GM23338 (cell line): ENCODE data around the gene SKP2. TPM values are rescaled to one million over a fixed set of nuclear protein-coding genes. Genes with fewer than 3 reads are reported as not detected.

Experiments used
- EZH2 ChIP-seq: fragments of 200-600 bp; sonication (generic); IDR thresholded peaks from one replicate; pipeline ENCODE4 v1.8.0; 2017; ENCODE audit warnings: antibody characterized with exemption, mild to moderate bottlenecking, low read depth; ENCODE audit not compliant: unreplicated experiment
- EZH2phosphoT487 ChIP-seq: fragments of 200-600 bp; sonication (generic); IDR thresholded peaks from one replicate; pipeline ENCODE4 v1.8.1; 2018; ENCODE audit warnings: antibody characterized with exemption; ENCODE audit not compliant: unreplicated experiment
- NANOG ChIP-seq: IDR thresholded peaks from 2 replicates; pipeline ENCODE4 v1.6.1; 2016; ENCODE audit warnings: antibody characterized with exemption, borderline replicate concordance
- STAT1 ChIP-seq: IDR thresholded peaks from one replicate; pipeline ENCODE4 v1.6.1; 2016; ENCODE audit warnings: antibody characterized with exemption; ENCODE audit not compliant: unreplicated experiment
- ZNF114 ChIP-seq: fragments of 250-450 bp; sonication (Bioruptor Pico); IDR thresholded peaks from 2 replicates; pipeline ENCODE4 v1.5.0; 2020; ENCODE audit warnings: mild to moderate bottlenecking, moderate library complexity
- ZNF331 ChIP-seq: fragments of 250-450 bp; sonication (Bioruptor Pico); IDR thresholded peaks from 2 replicates; pipeline ENCODE4 v1.5.0; 2020; ENCODE audit warnings: low read depth, mild to moderate bottlenecking, moderate library complexity
- polyA plus RNA-seq: library from polyadenylated mRNA; unstranded; fragments of >200 nt; fragmentation: Nextera tagmentation; extraction: Ambion mirVana; gene quantifications from 2 replicates; pipeline ENCODE4 v1.2.1, GENCODE V29; 2016
- total RNA-seq: library from RNA; depleted of rRNA; stranded (reverse); fragments of >200 nt; shearing (Covaris generic); gene quantifications from 2 replicates; pipeline ENCODE4 v1.2.3, GENCODE V29; 2014
- TF ChIP-seq, protein P1 (sequence below): fragments of 250-450 bp; sonication (Bioruptor Pico); IDR thresholded peaks from 2 replicates; pipeline ENCODE4 v1.5.0; 2020; ENCODE audit warnings: mild to moderate bottlenecking, moderate library complexity
- TF ChIP-seq, protein P2 (sequence below): IDR thresholded peaks from one replicate; pipeline ENCODE4 v1.6.1; 2018; ENCODE audit warnings: antibody characterized with exemption; ENCODE audit not compliant: unreplicated experiment
- TF ChIP-seq, protein P3 (sequence below): IDR thresholded peaks from 2 replicates; pipeline ENCODE4 v1.6.1; 2016; ENCODE audit warnings: antibody characterized with exemption
- TF ChIP-seq, protein P4 (sequence below), 2 experiments: fragments of 200-600 bp in 1 of 2; sonication (generic) in 1 of 2; conservative IDR thresholded peaks; 2 replicates each; pipeline versions ENCODE4 v1.5.1 to v1.6.1; 2016 to 2017; ENCODE audit warnings: antibody characterized with exemption in 2 of 2, low read depth in 2 of 2, mild to moderate bottlenecking in 2 of 2, moderate library complexity in 1 of 2

SKP2 gene
- total and polyA plus RNA-seq, 2 experiments from 2014 or later: 66.6 to 75.6 TPM

DNA sequence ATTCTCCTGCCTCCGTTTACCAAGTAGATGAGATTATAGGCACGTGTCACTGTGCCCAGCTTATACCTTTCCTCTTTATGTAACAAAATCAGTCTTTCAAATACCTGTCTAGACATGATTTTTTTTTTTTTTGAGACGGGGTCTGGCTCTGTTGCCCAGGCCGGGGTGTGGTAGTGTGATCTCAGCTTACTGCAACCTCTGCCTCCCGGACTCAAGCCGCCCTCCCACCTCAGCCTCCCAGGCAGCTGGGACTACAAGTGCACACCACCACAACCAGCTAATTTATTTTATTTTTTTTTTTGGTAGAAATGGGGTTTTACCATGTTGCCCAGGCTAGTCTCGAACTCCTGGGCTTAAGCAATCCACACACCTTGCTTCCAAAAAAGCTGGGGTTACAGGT, 76.6 kb downstream of the SKP2 start (continued):
- TF ChIP-seq, protein P1, sequence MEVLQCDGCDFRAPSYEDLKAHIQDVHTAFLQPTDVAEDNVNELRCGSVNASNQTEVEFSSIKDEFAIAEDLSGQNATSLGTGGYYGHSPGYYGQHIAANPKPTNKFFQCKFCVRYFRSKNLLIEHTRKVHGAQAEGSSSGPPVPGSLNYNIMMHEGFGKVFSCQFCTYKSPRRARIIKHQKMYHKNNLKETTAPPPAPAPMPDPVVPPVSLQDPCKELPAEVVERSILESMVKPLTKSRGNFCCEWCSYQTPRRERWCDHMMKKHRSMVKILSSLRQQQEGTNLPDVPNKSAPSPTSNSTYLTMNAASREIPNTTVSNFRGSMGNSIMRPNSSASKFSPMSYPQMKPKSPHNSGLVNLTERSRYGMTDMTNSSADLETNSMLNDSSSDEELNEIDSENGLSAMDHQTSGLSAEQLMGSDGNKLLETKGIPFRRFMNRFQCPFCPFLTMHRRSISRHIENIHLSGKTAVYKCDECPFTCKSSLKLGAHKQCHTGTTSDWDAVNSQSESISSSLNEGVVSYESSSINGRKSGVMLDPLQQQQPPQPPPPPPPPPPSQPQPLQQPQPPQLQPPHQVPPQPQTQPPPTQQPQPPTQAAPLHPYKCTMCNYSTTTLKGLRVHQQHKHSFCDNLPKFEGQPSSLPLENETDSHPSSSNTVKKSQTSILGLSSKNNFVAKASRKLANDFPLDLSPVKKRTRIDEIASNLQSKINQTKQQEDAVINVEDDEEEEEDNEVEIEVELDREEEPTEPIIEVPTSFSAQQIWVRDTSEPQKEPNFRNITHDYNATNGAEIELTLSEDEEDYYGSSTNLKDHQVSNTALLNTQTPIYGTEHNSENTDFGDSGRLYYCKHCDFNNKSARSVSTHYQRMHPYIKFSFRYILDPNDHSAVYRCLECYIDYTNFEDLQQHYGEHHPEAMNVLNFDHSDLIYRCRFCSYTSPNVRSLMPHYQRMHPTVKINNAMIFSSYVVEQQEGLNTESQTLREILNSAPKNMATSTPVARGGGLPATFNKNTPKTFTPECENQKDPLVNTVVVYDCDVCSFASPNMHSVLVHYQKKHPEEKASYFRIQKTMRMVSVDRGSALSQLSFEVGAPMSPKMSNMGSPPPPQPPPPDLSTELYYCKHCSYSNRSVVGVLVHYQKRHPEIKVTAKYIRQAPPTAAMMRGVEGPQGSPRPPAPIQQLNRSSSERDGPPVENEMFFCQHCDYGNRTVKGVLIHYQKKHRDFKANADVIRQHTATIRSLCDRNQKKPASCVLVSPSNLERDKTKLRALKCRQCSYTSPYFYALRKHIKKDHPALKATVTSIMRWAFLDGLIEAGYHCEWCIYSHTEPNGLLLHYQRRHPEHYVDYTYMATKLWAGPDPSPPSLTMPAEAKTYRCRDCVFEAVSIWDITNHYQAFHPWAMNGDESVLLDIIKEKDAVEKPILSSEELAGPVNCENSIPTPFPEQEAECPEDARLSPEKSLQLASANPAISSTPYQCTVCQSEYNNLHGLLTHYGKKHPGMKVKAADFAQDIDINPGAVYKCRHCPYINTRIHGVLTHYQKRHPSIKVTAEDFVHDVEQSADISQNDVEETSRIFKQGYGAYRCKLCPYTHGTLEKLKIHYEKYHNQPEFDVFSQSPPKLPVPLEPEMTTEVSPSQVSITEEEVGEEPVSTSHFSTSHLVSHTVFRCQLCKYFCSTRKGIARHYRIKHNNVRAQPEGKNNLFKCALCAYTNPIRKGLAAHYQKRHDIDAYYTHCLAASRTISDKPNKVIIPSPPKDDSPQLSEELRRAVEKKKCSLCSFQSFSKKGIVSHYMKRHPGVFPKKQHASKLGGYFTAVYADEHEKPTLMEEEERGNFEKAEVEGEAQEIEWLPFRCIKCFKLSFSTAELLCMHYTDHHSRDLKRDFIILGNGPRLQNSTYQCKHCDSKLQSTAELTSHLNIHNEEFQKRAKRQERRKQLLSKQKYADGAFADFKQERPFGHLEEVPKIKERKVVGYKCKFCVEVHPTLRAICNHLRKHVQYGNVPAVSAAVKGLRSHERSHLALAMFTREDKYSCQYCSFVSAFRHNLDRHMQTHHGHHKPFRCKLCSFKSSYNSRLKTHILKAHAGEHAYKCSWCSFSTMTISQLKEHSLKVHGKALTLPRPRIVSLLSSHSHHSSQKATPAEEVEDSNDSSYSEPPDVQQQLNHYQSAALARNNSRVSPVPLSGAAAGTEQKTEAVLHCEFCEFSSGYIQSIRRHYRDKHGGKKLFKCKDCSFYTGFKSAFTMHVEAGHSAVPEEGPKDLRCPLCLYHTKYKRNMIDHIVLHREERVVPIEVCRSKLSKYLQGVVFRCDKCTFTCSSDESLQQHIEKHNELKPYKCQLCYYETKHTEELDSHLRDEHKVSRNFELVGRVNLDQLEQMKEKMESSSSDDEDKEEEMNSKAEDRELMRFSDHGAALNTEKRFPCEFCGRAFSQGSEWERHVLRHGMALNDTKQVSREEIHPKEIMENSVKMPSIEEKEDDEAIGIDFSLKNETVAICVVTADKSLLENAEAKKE (CRISPR knock-in tag): no peak
- TF ChIP-seq ZNF114 (no peak), NANOG (no peak), EZH2phosphoT487 (no peak), EZH2 (no peak), ZNF331 (CRISPR knock-in tag) (no peak), STAT1 (no peak)
- TF ChIP-seq, protein P2, sequence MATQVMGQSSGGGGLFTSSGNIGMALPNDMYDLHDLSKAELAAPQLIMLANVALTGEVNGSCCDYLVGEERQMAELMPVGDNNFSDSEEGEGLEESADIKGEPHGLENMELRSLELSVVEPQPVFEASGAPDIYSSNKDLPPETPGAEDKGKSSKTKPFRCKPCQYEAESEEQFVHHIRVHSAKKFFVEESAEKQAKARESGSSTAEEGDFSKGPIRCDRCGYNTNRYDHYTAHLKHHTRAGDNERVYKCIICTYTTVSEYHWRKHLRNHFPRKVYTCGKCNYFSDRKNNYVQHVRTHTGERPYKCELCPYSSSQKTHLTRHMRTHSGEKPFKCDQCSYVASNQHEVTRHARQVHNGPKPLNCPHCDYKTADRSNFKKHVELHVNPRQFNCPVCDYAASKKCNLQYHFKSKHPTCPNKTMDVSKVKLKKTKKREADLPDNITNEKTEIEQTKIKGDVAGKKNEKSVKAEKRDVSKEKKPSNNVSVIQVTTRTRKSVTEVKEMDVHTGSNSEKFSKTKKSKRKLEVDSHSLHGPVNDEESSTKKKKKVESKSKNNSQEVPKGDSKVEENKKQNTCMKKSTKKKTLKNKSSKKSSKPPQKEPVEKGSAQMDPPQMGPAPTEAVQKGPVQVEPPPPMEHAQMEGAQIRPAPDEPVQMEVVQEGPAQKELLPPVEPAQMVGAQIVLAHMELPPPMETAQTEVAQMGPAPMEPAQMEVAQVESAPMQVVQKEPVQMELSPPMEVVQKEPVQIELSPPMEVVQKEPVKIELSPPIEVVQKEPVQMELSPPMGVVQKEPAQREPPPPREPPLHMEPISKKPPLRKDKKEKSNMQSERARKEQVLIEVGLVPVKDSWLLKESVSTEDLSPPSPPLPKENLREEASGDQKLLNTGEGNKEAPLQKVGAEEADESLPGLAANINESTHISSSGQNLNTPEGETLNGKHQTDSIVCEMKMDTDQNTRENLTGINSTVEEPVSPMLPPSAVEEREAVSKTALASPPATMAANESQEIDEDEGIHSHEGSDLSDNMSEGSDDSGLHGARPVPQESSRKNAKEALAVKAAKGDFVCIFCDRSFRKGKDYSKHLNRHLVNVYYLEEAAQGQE: no peak
- TF ChIP-seq, protein P3, sequence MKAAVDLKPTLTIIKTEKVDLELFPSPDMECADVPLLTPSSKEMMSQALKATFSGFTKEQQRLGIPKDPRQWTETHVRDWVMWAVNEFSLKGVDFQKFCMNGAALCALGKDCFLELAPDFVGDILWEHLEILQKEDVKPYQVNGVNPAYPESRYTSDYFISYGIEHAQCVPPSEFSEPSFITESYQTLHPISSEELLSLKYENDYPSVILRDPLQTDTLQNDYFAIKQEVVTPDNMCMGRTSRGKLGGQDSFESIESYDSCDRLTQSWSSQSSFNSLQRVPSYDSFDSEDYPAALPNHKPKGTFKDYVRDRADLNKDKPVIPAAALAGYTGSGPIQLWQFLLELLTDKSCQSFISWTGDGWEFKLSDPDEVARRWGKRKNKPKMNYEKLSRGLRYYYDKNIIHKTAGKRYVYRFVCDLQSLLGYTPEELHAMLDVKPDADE: no peak
- TF ChIP-seq, protein P4, sequence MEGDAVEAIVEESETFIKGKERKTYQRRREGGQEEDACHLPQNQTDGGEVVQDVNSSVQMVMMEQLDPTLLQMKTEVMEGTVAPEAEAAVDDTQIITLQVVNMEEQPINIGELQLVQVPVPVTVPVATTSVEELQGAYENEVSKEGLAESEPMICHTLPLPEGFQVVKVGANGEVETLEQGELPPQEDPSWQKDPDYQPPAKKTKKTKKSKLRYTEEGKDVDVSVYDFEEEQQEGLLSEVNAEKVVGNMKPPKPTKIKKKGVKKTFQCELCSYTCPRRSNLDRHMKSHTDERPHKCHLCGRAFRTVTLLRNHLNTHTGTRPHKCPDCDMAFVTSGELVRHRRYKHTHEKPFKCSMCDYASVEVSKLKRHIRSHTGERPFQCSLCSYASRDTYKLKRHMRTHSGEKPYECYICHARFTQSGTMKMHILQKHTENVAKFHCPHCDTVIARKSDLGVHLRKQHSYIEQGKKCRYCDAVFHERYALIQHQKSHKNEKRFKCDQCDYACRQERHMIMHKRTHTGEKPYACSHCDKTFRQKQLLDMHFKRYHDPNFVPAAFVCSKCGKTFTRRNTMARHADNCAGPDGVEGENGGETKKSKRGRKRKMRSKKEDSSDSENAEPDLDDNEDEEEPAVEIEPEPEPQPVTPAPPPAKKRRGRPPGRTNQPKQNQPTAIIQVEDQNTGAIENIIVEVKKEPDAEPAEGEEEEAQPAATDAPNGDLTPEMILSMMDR (conservative IDR thresholded peaks at IDR 0.05; ENCODE audit: low read depth in 2 of 2): no peak
